Measurements from ENCODE around the gene SRRM1. TPM values are rescaled to one million over a fixed set of nuclear protein-coding genes. Genes with fewer than 3 reads are reported as not detected.

SRRM1 gene
- total RNA-seq, 1 experiment from 2014 or later, result 228 TPM

DNA sequence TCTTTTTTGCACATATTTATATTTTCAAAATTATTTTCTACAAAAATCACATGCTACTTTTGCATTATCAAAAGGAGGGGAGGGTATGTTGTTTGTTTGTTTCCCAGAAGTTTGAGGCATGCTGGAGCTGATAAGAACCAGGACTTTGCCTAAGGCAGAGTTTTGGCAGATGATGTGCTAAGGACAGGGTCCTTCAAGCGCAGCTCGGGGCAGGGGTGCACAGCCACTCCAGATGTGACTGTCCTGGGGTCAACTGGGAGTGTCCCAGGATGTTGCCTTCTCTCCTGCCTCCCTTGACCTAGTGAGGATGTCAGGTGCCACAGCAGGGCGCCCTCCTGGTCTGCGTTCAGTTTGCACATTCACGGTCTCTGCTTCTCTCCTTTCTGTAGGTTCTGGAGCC lies 42.6 kb upstream of the SRRM1 start:
- Mint-ChIP-seq H3K4me3 (no peak overlapping the region), H3K27ac (no peak overlapping the region), H3K9me3 (no peaks in the 10 kb centered on the region), H3K27me3 (ENCODE audit: low read depth) (no peaks in the 10 kb centered on the region; the same call in 1 of the 2 replicates), H3K4me1 (no peaks in the 10 kb centered on the region), H3K36me3 (no peaks in the 10 kb centered on the region)
- DNase-seq (ENCODE audit: low spot score) (no peak), ATAC-seq (no peak)
- TF ChIP-seq ZNF317 (CRISPR knock-in tag; IDR thresholded peaks at IDR 0.05; ENCODE audit: borderline replicate concordance, low read depth) (no peak), NFE2L1 (CRISPR knock-in tag; IDR thresholded peaks at IDR 0.05) (no peak), PRRX2 (CRISPR knock-in tag; IDR thresholded peaks at IDR 0.05) (no peak), HMGA2 (CRISPR knock-in tag; IDR thresholded peaks at IDR 0.05) (no peak), FOXP1 (CRISPR knock-in tag; IDR thresholded peaks at IDR 0.05; ENCODE audit: borderline replicate concordance) (no peak), ZNF423 (CRISPR knock-in tag; IDR thresholded peaks at IDR 0.05) (no peak), GABPB1 (CRISPR knock-in tag; IDR thresholded peaks at IDR 0.05) (no peak), EMX1 (CRISPR knock-in tag; IDR thresholded peaks at IDR 0.05) (no peak), NR3C1 (CRISPR knock-in tag; conservative IDR thresholded peaks at IDR 0.05; ENCODE audit: low read depth) (no peak)
- TF ChIP-seq, protein P1, sequence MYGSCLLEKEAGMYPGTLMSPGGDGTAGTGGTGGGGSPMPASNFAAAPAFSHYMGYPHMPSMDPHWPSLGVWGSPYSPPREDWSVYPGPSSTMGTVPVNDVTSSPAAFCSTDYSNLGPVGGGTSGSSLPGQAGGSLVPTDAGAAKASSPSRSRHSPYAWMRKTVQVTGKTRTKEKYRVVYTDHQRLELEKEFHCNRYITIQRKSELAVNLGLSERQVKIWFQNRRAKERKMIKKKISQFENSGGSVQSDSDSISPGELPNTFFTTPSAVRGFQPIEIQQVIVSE (CRISPR knock-in tag; IDR thresholded peaks at IDR 0.05; ENCODE audit: borderline replicate concordance), result no peak
- TF ChIP-seq, protein P2, sequence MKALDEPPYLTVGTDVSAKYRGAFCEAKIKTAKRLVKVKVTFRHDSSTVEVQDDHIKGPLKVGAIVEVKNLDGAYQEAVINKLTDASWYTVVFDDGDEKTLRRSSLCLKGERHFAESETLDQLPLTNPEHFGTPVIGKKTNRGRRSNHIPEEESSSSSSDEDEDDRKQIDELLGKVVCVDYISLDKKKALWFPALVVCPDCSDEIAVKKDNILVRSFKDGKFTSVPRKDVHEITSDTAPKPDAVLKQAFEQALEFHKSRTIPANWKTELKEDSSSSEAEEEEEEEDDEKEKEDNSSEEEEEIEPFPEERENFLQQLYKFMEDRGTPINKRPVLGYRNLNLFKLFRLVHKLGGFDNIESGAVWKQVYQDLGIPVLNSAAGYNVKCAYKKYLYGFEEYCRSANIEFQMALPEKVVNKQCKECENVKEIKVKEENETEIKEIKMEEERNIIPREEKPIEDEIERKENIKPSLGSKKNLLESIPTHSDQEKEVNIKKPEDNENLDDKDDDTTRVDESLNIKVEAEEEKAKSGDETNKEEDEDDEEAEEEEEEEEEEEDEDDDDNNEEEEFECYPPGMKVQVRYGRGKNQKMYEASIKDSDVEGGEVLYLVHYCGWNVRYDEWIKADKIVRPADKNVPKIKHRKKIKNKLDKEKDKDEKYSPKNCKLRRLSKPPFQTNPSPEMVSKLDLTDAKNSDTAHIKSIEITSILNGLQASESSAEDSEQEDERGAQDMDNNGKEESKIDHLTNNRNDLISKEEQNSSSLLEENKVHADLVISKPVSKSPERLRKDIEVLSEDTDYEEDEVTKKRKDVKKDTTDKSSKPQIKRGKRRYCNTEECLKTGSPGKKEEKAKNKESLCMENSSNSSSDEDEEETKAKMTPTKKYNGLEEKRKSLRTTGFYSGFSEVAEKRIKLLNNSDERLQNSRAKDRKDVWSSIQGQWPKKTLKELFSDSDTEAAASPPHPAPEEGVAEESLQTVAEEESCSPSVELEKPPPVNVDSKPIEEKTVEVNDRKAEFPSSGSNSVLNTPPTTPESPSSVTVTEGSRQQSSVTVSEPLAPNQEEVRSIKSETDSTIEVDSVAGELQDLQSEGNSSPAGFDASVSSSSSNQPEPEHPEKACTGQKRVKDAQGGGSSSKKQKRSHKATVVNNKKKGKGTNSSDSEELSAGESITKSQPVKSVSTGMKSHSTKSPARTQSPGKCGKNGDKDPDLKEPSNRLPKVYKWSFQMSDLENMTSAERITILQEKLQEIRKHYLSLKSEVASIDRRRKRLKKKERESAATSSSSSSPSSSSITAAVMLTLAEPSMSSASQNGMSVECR (CRISPR knock-in tag; IDR thresholded peaks at IDR 0.05; ENCODE audit: borderline replicate concordance), result no peak
- TF ChIP-seq, protein P3, sequence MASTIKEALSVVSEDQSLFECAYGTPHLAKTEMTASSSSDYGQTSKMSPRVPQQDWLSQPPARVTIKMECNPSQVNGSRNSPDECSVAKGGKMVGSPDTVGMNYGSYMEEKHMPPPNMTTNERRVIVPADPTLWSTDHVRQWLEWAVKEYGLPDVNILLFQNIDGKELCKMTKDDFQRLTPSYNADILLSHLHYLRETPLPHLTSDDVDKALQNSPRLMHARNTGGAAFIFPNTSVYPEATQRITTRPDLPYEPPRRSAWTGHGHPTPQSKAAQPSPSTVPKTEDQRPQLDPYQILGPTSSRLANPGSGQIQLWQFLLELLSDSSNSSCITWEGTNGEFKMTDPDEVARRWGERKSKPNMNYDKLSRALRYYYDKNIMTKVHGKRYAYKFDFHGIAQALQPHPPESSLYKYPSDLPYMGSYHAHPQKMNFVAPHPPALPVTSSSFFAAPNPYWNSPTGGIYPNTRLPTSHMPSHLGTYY (CRISPR knock-in tag; IDR thresholded peaks at IDR 0.05), result no peak
- TF ChIP-seq, protein P4, sequence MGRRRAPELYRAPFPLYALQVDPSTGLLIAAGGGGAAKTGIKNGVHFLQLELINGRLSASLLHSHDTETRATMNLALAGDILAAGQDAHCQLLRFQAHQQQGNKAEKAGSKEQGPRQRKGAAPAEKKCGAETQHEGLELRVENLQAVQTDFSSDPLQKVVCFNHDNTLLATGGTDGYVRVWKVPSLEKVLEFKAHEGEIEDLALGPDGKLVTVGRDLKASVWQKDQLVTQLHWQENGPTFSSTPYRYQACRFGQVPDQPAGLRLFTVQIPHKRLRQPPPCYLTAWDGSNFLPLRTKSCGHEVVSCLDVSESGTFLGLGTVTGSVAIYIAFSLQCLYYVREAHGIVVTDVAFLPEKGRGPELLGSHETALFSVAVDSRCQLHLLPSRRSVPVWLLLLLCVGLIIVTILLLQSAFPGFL (CRISPR knock-in tag; IDR thresholded peaks at IDR 0.05; ENCODE audit: borderline replicate concordance), result no peak
- TF ChIP-seq, protein P5, sequence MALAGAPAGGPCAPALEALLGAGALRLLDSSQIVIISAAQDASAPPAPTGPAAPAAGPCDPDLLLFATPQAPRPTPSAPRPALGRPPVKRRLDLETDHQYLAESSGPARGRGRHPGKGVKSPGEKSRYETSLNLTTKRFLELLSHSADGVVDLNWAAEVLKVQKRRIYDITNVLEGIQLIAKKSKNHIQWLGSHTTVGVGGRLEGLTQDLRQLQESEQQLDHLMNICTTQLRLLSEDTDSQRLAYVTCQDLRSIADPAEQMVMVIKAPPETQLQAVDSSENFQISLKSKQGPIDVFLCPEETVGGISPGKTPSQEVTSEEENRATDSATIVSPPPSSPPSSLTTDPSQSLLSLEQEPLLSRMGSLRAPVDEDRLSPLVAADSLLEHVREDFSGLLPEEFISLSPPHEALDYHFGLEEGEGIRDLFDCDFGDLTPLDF (CRISPR knock-in tag; IDR thresholded peaks at IDR 0.05), result no peak
- ChIA-PET POLR2A (no interaction called here), CTCF (no interaction called here)

DNA sequence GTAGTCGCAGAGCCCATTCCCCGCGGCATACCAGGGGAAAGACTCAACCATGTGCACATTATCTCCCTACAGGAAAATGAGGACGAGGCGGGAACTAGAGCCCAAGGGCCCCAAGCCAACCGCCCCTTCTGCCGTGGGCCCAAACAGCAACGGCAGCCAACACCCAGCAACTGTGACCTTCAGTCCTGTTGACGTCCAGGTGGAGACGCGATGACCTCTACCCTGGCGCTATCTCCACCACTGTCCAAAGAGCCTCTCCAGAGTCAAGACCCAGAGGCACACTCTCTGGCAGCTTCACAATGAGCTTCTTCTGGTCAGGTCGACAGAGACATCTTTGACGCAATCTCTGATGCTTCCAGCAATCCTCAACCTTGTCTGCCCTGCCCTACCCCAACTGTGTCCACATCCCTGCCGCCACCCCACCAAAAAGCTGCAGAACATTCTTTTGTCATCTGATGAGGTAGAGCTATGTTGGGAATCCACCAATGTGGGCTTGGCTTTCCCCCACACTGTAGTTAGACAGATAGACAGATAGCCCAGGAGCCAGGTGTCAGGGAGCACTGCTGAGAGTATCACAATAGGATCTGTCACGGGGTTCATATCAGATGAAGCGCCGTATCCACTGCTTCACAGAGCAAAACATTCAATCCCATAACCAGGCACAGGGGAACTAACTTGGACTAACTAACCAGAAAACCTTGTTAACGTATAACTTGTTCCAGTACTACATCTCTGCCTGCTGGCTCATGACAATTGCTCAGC lies 37.4 kb upstream of the SRRM1 start:
- POLR2A ChIA-PET, result no interaction called here

More for the DNA sequence above, 37.4 kb upstream of the SRRM1 start:
- no peak for DNase-seq (ENCODE audit: low spot score)
- no peaks in the 10 kb centered on the region for H3K4me1 Mint-ChIP-seq
- CTCF ChIA-PET, result interaction anchor here (1.2 to 1.4 kb wide), 2 partner anchors 18 to 225 kb away, joined by 3 to 11 read pairs; no protein-coding TSS in a partner anchor
- H3K27ac Mint-ChIP-seq, result no peak overlapping the region
- H3K27me3 Mint-ChIP-seq (ENCODE audit: low read depth), result no peaks in the 10 kb centered on the region; the same call in 1 of the 2 replicates
- ATAC-seq, result no peak
- H3K9me3 Mint-ChIP-seq, result no peaks in the 10 kb centered on the region
- no peak overlapping the region for H3K4me3 Mint-ChIP-seq
- no peaks in the 10 kb centered on the region for H3K36me3 Mint-ChIP-seq
- TF ChIP-seq, protein P6, sequence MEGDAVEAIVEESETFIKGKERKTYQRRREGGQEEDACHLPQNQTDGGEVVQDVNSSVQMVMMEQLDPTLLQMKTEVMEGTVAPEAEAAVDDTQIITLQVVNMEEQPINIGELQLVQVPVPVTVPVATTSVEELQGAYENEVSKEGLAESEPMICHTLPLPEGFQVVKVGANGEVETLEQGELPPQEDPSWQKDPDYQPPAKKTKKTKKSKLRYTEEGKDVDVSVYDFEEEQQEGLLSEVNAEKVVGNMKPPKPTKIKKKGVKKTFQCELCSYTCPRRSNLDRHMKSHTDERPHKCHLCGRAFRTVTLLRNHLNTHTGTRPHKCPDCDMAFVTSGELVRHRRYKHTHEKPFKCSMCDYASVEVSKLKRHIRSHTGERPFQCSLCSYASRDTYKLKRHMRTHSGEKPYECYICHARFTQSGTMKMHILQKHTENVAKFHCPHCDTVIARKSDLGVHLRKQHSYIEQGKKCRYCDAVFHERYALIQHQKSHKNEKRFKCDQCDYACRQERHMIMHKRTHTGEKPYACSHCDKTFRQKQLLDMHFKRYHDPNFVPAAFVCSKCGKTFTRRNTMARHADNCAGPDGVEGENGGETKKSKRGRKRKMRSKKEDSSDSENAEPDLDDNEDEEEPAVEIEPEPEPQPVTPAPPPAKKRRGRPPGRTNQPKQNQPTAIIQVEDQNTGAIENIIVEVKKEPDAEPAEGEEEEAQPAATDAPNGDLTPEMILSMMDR (IDR thresholded peaks at IDR 0.05), result no peak
- TF ChIP-seq GABPB1 (CRISPR knock-in tag; IDR thresholded peaks at IDR 0.05), result peak; percentile 37; the same call in 1 of the 2 replicates

All from WTC11 (cell line).